Medulla oblongata (tissue), 1 donor: ENCODE measurements around the gene THAP8.
A peak's percentile ranks its signal among the peaks of the same experiment; 100 is the strongest.

Source experiments
- DNase-seq: peaks from one replicate; pipeline ENCODE4 v3.0.0-alpha.2; 2015; ENCODE audit errors: extremely low spot score

The THAP8 gene

GRCh38 chr19:35995048-35995993, 58.8 kb downstream of the THAP8 start, which contains the start of gene SDHAF1:
TSS of gene SDHAF1 (plus strand) at chr19:35995188. CDS start at chr19:35995275, 87 bp downstream.
- peak; percentile 98 for DNase-seq

- peak; percentile 43 for DNase-seq
Measured at GRCh38 chr19:35993923-35994598, 60.0 kb downstream of the THAP8 start.

GRCh38 chr19:35992907-35993765, 60.9 kb downstream of the THAP8 start:
- no peak for DNase-seq

GRCh38 chr19:35991731-35992450, 62.2 kb downstream of the THAP8 start:
- DNase-seq = no peak

- DNase-seq = no peak
Measured at GRCh38 chr19:35990771-35991730, 63.0 kb downstream of the THAP8 start.

GRCh38 chr19:35990156-35990555, 63.9 kb downstream of the THAP8 start:
- no peak for DNase-seq

GRCh38 chr19:35988824-35989223, 65.3 kb downstream of the THAP8 start:
- DNase-seq = no peak

GRCh38 chr19:35987571-35987896, 66.6 kb downstream of the THAP8 start:
- DNase-seq = no peak

GRCh38 chr19:35986664-35987570, 67.2 kb downstream of the THAP8 start:
- peak; percentile 43 for DNase-seq

GRCh38 chr19:35986111-35986510, 68.0 kb downstream of the THAP8 start:
- DNase-seq = no peak
